ENCODE measurements around the gene TXNRD1. TPM values are rescaled to one million over a fixed set of nuclear protein-coding genes. Genes with fewer than 3 reads are reported as not detected.
A peak's percentile ranks its signal among the peaks of the same experiment; 100 is the strongest.
"Not testable (repeated sequence)": the region's sequence is repeated elsewhere in the genome, so short reads cannot be mapped to it uniquely, and the experiment has no call there.

The TXNRD1 gene
- total and polyA plus RNA-seq, 7 donors, result 55.9 to 188 (median 121) TPM

DNA sequence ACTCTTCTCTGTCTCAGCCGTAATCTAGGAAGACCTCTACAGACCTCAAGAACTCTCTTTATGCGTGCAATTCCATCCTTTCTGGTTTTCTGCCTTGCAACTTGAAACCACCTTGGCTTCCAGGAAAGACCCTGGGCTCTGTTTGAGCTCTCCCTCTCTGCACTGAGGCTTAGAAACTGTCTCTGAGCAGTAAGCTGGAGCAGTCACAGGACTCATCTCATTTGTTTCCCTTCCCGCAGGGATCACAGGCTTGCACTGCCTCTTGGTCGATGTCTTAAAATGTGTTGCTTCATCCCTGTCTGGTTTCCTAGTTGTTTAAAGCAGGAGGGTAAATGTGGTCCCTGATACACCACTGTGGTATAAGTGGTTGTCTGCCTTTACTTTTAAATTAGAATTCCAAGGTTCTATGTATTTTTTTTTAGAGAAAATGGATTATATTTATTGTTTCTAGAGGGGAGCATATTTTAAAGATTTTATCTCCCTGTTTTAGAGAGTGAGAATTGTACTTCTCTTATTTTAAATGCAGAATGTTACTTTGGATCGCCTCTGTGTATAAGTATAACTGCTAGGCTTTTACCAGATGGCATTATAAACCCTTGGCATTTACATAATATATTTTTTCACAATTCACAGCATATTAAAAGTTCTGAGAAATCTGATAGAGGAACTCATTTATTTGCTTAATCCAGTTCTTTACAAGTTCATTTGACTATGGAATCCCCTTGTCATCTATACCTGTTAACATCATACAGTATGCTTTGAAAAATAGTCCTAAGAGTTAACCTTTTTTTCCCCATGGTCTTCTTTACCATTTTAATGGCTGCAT, 114.3 kb downstream of the TXNRD1 start:
- Histone ChIP-seq H3K4me1 (no peaks in the 10 kb centered on the region), H3K36me3 (peaks cover 10 to 92% (median 54%) of the 10 kb centered on the region in 4 donors), H3K27ac (no peak overlapping the region), H3K9me3 (no peaks in the 10 kb centered on the region), H3K4me3 (no peak overlapping the region), H3K27me3 (no peaks in the 10 kb centered on the region)
- TF ChIP-seq POLR2A (IDR thresholded peaks at IDR 0.05) (no peak), EP300 (IDR thresholded peaks at IDR 0.05) (no peak), POLR2AphosphoS5 (IDR thresholded peaks at IDR 0.05) (peak in 2 of 4 donors; percentile 11 to 13)
- TF ChIP-seq, protein P1, sequence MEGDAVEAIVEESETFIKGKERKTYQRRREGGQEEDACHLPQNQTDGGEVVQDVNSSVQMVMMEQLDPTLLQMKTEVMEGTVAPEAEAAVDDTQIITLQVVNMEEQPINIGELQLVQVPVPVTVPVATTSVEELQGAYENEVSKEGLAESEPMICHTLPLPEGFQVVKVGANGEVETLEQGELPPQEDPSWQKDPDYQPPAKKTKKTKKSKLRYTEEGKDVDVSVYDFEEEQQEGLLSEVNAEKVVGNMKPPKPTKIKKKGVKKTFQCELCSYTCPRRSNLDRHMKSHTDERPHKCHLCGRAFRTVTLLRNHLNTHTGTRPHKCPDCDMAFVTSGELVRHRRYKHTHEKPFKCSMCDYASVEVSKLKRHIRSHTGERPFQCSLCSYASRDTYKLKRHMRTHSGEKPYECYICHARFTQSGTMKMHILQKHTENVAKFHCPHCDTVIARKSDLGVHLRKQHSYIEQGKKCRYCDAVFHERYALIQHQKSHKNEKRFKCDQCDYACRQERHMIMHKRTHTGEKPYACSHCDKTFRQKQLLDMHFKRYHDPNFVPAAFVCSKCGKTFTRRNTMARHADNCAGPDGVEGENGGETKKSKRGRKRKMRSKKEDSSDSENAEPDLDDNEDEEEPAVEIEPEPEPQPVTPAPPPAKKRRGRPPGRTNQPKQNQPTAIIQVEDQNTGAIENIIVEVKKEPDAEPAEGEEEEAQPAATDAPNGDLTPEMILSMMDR (IDR thresholded peaks at IDR 0.05), result no peak
- 94% methylated on average over 5 of the region's 5 CpGs for WGBS, 2 donors
- intact Hi-C loops (cut with DNase I), result no loop called here
- DNase-seq, result no peak

DNA sequence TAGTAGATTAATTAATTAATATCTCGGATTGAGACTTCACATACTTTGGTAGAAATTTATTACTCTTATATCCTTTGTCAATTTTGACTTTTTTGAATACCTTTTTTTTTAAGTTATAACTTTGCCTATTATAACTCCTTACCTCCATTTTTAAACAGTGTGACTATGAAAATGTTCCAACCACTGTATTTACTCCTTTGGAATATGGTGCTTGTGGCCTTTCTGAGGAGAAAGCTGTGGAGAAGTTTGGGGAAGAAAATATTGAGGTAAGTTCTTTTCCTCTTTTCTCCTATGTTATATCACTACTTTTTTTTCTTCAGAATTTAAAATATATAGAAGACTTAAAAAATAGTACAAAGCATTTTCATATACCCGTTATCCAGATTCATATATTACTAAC, 115.8 kb downstream of the TXNRD1 start:
- no peak for DNase-seq
- intact Hi-C loops (cut with DNase I), result no loop called here
- 96 to 97% methylated on average over 2 of the region's 2 CpGs for WGBS, 2 donors
- Histone ChIP-seq H3K4me3 (no peak overlapping the region), H3K36me3 (peaks cover 10 to 92% (median 55%) of the 10 kb centered on the region in 4 donors), H3K27me3 (no peaks in the 10 kb centered on the region), H3K4me1 (no peaks in the 10 kb centered on the region), H3K9me3 (no peaks in the 10 kb centered on the region), H3K27ac (no peak overlapping the region)
- TF ChIP-seq POLR2AphosphoS5 (IDR thresholded peaks at IDR 0.05), result no peak
- TF ChIP-seq EP300 (IDR thresholded peaks at IDR 0.05), result no peak

DNA sequence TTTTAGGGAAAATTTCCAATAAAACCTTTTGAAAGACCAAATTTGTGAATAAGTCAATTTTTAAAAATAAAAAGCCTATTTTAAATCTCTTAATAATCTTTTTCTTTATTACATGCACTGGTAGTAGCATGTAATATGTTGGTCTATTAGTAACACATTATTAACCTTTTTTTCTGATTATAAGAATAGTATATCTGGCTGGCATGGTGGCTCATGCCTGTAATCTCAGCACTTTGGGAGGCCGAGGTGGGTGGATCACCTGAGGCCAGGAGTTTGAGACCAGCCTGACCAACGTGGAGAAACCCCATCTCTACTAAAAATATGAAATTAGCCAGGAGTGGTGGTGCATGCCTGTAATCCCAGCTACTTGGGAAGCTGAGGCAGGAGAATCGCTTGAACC, 116.7 kb downstream of the TXNRD1 start:
- H3K4me1 ChIP-seq; intact Hi-C loops (cut with DNase I); H3K9me3 ChIP-seq; H3K27ac ChIP-seq; DNase-seq; H3K27me3 ChIP-seq; H3K4me3 ChIP-seq: not testable (repeated sequence)
- 82 to 91% methylated on average over 3 of the region's 3 CpGs for WGBS, 2 donors
- peaks cover 16 to 92% (median 54%) of the 10 kb centered on the region in 4 donors for H3K36me3 ChIP-seq

DNA sequence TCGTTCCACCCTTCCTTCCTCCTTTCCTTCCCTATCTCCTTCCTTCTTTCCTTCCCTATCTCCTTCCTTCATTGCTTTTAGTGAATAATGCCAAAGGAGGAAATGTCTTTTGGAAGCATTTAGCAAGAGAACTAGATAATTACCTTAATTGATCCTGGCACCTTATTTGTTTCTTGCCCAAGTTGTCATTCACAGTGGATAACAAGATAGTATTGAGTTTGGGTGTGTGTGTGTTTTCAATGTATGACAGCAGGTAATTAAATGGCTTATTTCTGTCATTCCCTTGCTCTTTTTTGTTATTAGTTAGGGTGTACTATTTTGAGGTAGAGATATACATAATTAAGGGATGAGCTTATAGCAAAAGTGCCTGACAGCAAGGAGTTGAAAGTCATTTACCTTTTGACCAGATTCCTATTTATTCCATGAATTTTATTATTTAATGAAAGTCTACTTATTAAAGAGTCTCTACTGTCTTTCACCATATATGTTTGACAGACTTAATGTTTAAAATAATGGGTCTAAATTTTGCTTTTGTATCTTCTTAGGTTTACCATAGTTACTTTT, 118.2 kb downstream of the TXNRD1 start:
- Histone ChIP-seq H3K36me3 (peaks cover 7 to 92% (median 54%) of the 10 kb centered on the region in 4 donors), H3K27me3 (no peaks in the 10 kb centered on the region), H3K9me3 (no peaks in the 10 kb centered on the region), H3K4me1 (no peaks in the 10 kb centered on the region), H3K4me3 (no peak overlapping the region), H3K27ac (no peak overlapping the region)
- TF ChIP-seq, protein P1 (IDR thresholded peaks at IDR 0.05), result no peak
- TF ChIP-seq POLR2A (IDR thresholded peaks at IDR 0.05) (no peak), EP300 (IDR thresholded peaks at IDR 0.05) (no peak)
- DNase-seq, result no peak
- intact Hi-C loops (cut with DNase I), result no loop called here
- 65 to 75% methylated on average over 1 of the region's 1 CpG for WGBS, 2 donors

DNA sequence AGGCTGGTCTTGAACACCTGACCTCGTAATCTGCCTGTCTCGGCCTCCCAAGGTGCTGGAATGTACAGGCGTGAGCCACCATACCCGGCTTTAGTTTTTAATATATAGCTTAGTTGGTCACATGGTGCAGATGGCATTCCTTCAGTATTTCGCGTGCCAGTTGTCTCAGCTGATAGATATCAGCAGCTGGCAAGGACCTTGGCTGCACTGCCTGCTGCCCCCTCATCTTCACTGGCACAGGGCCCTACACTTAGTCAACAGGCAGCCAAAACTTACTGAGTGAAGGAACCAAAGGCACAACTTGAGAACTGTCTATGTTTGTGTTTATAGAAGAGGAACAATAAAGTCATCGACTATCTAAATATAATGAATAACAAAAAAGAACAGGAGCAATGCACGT, 119.0 kb downstream of the TXNRD1 start:
- H3K4me1 ChIP-seq, result peaks cover 0 to 6% (median 6%) of the 10 kb centered on the region in 4 donors
- 81 to 88% methylated on average over 8 of the region's 8 CpGs for WGBS, 2 donors
- H3K36me3 ChIP-seq, result peaks cover 12 to 92% (median 52%) of the 10 kb centered on the region in 4 donors
- no peak for DNase-seq
- TF ChIP-seq, protein P1 (IDR thresholded peaks at IDR 0.05), result no peak
- peak in 2 of 4 donors; percentile 25 to 45 for TF ChIP-seq POLR2AphosphoS5 (IDR thresholded peaks at IDR 0.05)
- intact Hi-C loops (cut with DNase I), result no loop called here
- H3K9me3 ChIP-seq, result no peaks in the 10 kb centered on the region
- H3K27me3 ChIP-seq, result no peaks in the 10 kb centered on the region
- peak overlapping the region in 2 of 4 donors; percentile 19 to 38 for H3K27ac ChIP-seq
- H3K4me3 ChIP-seq, result no peak overlapping the region
